Mesenteric fat pad (tissue), 1 donor: ENCODE data around the gene STN1. TPM values are rescaled to one million over a fixed set of nuclear protein-coding genes. Genes with fewer than 3 reads are reported as not detected.

Experiments
- DNase-seq: peaks from one replicate; pipeline ENCODE4 v3.0.0-alpha.2; 2020; ENCODE audit warnings: low spot score
- total RNA-seq: library from RNA; stranded (reverse); fragmentation: NEBNext Ultra II Directional; extraction: Animal tissue kit (Norgen Biotek cat#: 25700); gene quantifications from one replicate; pipeline ENCODE4 v1.2.1, GENCODE V29; 2021
- donor health status: DM: yes; HTN: yes; CAD: no.

The STN1 gene
- total RNA-seq, 1 donor from 2014 or later, result 18.9 TPM

DNA sequence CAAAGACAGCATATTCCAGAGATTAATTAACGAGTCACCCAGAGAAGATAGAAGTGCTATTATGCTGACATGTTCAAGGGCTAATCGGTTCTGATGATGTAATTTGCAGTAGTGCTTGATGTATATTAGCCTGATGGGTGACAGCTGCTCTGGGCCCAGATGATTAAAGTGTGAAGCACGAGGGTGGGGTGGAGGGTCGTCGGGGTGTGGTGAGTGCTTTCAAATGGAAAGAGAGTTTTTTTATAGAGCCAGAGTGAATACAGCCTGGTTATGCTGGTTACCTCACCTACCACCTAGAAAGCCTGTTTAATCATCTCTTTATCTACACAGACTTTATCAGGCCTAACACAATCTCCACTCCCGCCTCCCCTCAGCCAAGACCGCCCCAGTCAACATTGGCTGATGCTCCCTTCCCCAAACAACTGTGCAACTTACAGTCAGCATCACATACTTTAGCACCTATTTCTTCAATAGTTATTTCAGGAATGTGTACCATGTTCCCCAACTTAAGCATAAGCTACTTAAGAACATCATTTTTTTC is 11.5 kb upstream of the STN1 start:
- no peak for DNase-seq

DNA sequence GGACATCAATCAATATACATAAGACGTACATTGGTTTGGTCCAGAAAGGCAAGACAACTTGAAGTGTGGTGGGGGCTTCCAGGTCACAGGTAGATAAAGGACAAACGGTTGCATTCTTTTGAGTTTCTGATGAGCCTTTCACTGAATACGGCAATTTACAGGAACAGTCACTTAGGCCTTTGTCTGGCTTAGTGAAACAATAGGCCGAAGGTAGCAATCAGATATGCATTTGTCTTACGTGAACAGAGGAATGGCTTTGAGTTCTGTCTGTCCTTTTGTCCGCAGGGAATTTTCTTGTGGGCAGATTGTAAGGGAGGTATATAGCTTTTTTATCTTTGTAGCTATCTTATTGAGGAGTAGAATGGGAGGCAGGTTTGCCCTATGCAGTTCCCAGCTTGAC is 10.8 kb upstream of the STN1 start:
- no peak for DNase-seq

DNA sequence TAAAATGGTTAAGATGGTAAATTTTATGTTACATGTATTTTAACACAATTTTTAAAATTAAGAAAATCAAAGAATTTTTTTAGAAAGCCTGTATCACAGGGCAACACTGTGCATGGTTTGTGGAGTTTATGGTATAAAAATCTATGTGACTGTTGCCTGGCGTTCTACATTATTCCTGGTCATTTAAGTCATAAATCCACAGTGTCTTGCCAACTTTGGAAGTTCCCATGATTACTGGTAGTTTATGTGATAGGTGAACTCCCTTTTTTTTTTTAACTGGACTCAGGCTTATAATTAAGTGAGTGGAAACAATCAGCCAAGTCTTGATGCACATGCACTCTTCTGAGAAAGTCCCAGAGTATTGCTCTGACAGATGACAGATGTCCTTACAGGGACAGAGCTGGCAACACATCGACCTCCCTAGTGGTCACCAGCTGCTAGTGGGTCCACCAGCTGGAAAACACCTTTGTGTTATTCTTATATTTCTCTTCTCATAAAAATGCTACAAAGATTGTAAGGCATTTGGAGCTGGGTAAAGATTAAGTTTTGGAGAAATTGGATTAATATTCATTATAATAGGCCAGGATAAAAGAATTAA is 8.8 kb upstream of the STN1 start:
- no peak for DNase-seq

DNA sequence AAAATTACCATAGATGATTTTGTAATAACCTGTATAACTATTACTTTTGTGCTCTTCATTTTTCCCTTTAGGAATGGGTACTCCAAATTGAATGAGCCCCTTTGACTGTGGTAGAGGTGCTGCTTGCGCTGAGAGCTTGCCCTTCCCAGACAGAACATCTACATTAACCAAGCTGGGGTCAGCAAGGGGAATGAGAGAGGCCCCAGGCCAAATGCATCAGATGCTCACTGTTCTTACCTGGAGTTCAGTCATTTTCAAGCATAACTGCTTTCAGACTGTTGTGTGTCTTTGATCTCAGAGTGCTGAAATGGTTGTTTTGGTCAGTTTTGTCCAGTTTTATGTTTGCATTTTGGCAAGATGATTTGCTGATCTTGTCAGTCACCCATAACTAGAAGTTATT is 7.6 kb upstream of the STN1 start:
- no peak for DNase-seq

DNA sequence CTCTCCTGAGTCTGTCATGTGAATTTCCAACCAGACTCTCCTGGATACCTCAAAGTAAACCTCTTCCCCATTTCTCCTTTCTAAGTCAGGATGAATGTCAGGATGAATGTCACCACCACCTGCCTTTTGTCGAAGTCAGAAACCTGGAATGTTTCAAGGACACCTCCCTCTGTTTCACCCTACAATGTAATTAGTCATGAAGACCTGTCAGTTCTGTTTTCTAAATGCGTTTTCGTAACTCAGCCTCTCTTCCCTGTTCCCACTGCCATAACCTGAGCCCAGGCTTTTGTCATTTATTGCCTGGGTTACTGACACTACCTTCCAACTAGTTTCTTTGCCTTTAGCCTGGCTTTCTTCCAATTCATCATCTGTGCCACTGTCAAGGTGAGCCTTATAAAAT is 5.5 kb upstream of the STN1 start:
- no peak for DNase-seq

DNA sequence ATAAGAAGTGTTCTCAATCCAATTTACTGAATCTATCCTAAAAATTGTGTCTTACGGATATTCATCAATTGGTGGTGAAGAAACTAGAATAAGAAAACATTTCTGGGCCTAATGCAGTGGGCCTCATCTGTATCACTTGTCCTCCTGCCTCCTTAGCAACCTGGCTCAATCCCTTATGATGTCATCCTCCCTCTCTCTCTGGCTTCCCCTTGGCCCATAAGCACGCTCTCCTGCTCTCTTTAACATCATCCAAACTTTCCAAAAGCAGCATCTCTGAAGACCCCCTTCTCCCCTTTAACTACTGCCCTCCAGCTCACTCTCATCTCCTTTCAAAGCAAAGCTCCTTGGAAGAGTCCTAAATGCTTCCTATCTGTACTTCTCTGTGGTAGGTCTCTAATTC is 4.7 kb upstream of the STN1 start:
- no peak for DNase-seq

DNA sequence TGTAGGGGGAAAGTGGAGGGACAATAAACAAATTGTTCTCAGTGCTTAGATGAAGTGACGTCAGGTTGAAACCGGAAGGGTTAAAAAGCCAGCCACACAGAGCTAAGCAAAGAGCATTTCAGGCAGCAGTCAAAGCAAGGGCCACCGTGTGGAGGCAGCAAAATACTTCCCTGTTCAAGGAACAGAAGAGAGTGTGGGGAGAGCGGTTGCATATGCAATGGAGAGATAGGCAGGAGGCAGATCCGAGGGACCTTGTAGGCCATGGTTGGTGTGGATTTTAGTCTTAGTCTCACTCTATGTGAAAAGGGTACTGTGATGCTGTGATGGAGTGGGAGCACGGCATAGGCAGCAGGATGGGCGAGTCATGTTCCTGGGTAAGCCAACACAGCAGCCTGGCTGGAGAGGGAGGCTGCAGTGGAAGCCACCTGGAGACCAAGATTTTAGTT is 3.8 kb upstream of the STN1 start:
- DNase-seq, result no peak

DNA sequence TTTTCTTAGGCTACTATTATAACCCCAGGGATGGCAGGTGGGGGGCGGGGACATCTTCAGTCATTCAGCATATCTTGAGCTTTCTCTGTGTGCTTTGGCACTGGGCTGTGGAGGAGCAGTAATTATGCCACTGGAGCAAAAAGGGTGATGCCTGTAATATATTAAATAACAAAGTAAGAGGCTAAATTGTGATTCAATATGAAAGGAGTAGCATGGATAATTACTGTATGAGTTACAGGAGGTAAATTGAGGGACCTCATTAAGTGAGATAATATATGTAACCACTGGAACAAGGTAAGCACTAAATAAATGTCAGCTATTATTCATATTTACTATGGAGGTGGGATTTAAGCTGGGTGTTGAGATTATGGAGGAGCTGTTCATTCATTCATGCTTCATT is 3.3 kb upstream of the STN1 start:
- DNase-seq, result no peak

DNA sequence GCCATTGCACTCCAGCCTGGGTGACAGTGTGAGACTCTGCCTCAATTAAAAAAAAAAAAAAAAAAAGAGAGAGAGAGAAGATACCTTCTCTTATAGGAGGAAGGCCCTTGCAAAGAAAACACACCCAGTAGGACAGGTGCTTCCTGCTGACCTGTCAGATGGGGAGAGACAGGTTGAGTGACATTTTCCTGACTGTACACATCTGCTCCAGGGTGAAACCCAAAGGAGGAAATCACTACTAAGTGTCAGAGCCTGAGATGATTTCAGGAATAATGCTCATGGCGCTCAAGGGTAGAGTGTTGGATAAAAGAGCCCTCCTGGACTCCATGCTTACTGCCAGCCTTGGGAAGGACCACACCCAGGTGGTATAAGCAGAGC is 1.7 kb upstream of the STN1 start:
- no peak for DNase-seq

DNA sequence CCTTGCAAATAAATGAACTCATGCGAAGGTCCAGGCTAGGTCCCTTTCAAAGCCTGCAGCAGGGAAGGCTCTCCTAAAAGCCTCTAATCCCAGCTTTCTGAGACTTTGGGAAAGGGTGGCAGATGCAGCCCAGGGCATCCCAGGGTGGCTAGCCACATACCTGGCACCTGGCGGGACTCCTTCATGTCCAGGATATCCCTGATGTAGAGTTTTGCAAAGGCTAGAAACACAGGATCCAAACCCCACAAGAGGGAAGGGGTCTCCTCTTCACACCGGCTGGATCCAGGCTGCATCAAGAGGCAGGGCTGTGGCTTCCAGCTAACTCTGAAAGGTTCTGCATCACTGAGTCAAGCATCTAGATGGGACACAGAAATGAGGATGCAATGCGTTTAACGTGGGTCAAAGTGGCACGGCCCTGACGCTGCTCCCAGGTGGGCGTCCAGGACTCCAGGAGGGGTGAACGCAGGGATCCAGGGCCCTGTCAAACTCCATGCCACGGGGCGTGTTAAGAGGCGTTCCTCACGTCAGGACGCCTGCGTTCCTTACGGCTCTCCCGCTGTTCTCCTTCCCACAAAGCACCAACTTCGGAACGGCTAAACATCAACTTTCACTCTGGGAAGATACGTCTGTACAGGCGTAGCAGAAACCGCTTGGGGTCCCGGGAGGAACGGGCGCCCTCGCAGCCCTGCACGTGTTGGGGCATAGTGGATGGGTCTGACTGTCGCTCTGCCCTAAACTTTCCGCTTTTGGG is 507 bp downstream of the STN1 start:
- DNase-seq, result no peak

DNA sequence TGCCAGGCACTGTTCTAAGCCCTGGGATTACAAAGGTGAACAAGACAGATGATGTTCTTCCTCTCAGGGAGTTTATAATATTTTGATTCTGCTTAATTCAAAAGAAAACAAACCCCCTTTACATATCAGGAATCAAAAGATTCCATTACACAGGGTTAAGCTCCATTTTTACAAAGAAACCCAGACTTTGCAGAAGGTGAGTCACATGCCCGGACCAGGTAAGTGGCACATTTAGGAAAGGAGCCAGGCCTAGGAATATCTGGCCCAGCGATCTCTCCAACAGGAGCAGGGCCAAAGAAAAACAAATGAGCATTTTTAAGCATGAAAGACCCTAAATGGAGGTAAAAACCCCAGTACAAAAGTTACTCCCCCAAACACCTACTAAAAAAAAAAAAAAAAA is 1.1 kb downstream of the STN1 start:
- no peak for DNase-seq

DNA sequence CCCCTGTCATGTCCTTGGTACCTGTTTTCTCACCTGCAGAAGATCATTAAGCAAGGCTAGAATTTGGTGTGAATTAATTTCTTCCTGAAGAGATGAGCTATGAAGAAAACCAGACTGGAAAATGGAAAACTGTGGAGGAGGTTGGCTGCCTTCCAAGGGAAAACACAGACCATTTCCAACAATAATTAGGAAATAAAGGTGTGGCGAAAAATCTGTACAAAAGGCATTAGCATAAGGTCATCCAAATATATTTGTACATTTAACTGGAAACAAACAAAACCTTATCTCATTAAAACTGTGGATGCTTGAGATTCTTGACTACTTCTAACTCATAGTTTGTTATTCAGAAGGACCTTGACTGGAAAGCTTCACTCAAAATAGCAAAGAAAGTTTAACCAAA is 1.7 kb downstream of the STN1 start:
- DNase-seq, result no peak

DNA sequence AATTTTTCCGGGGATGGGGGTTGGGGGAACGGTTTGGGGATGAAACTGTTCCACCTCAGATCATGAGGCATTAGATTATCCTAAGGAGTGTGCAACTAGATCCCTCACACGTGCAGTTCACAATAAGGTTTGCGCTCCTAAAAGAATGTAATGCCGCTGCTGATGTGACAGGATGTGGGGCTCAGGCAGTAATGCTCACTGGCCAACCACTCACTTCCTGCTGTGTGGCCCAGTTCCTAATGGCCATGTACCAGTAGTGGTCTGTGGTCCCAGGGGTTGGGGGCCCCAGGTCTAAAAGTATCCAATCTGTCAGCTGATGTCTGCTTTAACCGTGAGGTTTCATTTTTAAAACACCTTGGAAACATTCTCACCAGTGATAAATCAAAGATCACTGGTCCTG is 2.2 kb downstream of the STN1 start:
- DNase-seq, result no peak

DNA sequence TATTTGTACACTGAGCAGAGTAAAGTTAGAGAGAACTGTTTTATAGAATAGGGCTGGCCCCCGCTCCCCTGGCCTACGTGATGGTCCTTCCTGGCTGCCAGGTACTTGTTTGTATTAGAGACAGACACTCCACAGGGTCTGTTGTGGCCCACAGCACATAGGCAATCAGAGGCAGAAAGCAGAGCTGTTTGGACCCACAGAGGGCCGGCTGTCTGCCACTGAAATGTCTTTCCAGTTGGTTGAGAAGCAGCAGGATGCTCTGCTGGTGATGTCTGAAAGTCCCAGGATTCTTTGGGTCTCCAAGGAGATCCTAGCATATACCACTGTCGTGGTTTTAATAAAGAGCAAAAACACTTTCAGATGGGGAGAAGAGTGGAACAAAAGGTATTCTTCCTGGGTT is 5.2 kb downstream of the STN1 start:
- DNase-seq, result no peak

DNA sequence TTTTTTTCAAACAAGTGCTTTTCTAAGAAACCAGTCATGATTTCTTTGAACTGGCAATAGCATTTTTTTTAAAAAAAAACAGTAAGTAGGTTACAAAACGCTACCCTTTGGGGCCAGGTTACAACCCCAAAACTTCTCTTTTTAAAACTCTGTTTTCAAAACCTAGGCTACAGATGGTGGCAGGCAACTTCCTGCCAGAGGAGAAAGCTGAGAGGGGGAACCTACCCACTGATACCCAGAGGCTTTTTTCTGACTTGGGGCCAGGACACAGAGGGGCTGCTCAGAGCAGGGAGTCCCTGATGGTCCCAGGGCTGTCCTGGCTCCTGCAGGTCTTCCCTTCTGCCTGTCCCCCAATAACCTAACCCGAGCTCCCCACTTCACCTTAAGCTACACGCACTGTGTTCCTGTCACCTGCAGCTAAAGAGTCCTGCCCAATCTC is 6.9 kb downstream of the STN1 start:
- DNase-seq, result no peak

DNA sequence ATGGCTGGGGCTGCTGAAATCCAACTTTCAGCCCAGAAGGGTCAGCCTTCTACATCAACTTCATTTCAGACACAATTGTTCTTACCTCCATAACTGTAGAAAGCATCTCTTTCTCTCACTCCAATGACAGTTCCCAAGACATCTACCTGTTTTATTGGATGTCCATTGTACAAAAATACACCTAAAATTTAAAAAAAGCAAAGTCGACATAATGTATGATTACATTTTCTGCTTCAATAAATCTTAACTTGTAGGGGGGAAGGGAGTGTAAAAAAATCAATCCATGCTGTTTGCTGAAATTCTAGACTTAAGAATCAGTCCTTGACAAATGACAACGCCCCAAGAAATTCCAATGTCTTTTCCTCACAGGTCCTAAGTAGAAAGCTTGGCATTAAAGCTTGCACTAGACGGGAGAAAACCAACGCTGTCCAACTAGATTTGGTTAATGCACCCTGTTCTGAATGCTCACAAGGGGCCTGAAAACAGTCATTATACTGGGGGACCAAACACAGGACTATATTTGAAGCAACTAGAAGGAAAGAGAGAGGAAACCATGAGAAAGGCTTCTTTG is 7.5 kb downstream of the STN1 start:
- DNase-seq, result no peak

DNA sequence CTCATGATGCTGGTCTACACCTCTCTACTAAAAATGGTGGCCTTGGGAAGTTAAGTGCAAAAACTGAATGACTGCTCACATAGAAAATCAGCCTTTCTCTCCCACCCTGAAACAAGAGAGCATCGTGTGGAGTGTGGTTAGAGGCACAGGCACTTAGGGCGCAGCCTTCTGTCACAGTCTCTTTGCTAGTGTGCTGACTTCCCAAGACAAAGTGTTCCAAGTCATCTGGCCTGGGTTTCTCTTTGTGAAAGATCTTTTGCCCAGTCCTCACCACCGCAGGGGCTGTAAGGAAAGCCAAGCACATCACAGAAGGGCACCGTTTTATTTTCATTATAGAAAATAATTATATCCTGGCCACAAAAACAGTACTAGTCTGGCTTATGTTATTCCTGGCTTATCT is 12.5 kb downstream of the STN1 start:
- DNase-seq, result no peak

DNA sequence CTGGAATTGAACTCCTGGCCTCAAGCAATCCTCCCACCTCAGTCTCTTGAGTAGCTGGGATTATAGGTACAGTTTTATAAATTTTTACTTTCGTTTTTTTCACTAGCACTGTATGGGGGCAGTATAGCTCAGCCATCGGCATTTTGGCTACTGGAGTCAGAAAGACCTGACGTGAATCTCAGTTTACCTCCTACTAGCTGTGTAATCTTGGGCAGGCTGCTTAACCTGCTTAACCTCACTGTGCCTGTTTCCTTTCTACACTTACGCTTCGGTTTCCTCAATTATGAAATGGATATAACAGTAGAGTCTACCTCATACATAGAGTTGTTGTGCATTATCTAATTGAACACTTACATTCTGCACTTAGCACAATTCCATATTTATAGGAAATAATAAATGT is 16.7 kb downstream of the STN1 start:
- DNase-seq, result no peak

DNA sequence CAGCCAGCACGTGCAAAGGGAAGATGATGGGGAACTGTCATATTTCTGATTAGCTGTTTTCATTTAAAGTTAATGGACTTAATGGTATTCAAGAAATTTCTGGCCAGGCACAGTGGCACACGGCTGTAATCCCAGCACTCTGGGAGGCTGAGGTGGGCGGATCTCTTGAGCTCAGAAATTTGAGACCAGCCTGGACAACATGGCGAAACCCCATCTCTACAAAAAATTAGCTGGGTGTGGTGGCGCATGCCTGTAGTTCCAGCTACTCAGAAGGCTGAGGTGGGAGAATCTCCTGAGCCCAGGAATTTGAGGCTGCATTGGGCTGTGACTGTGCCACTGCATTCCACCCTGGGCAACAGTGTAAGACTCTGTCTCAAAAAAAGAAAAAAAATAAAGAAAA is 18.7 kb downstream of the STN1 start:
- DNase-seq, result no peak

DNA sequence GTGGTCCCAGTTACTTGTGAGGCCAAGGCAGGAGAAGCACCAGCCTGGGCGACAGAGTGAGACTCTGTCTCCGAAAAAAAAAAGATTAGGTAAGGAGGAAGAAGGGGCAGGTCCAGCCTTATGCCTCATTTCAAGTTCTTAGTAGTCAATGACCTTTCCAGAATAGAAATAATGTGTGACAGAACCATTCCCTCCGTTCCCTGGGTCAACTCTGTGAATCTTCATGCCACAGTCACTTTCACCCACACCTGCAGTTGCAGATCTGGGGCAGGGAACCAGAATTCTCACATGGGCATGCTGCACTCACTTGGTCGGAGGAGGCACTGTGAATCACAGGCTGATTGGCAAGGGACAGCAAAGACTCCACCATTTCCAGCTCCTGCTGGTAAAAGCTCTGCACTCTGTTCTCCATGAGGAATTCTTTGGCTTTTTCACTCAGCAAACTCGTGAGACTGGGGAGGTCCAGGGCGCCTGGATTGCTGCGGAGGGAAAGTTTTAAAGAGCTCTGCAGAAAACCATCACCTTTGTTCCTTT is 20.7 kb downstream of the STN1 start:
- no peak for DNase-seq

DNA sequence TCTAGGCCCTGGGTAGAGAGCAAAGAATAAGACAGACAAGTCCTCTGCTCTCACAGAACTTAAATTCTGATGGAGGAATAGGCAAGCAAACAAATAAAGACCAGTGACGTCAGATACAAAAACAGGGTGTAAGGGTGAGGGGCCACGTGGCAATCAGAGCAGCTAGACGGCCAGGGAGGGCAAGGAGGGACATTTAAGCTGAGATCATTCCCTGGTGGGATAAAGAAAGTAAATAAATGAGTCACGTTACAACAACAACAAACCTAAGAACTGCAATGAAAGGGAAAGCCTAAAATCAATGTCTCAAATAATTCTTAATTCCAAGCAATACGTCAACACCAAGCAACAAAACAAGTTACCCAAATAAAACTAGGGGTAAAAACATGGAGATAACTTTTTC is 21.8 kb downstream of the STN1 start:
- no peak for DNase-seq

DNA sequence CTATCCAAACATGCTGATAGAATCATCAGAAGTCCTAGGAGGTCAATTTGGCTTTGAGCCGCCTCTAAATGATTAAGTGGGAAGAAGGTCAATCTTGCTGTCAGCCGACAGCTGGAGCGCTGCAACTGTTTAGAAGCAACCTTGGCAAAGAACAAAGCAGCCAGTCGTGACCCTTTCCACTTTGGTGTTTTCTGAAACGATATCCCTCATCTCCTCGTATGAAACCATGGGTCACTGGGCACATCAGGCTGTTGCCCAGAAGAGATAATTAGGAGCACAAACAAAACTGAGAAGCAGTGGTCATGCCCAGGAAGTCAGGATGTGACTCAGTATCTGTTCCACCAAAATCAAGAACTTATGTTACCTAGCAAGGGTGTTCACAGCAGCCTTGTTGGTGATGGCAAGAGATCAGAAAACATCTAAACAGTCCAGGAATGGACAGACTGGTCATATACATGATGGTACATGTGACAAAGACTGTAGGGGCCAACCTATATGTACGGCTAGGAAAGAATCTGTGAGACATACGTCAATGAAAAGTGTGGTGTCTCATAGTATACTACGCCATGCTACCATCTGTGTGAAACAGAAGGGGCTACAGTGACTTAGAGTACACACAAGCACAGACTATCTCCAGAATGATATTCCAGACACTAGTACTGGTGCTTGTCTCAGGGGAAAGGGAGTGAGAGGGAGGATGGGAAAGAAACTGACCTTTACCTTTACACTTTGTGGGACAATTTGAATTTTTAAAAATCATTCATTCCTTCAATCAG is 22.4 kb downstream of the STN1 start:
- no peak for DNase-seq
